Breast epithelium (tissue), 4 donors: ENCODE data around the gene RERE. TPM values are rescaled to one million over a fixed set of nuclear protein-coding genes. Genes with fewer than 3 reads are reported as not detected.

Experiments used
- DNase-seq, 2 donors: peaks; one replicate each; pipeline ENCODE4 v3.0.0-alpha.2; 2019; ENCODE audit warnings: low spot score in 2 of 2
- H3K27ac ChIP-seq, 2 donors: fragments of 200-600 bp; sonication (generic) in 1 of 2; one replicate each; pipeline ENCODE4 v1.5.1; 2016 to 2019; ENCODE audit warnings: mild to moderate bottlenecking in 1 of 2
- H3K27me3 ChIP-seq, 2 donors: fragments of 200-600 bp; sonication (generic) in 1 of 2; one replicate each; pipeline versions ENCODE4 v1.5.1 to v1.6.0; 2017 to 2019; ENCODE audit warnings: control low read depth in 1 of 2, mild to moderate bottlenecking in 1 of 2
- H3K36me3 ChIP-seq: fragments of 200-600 bp; one replicate; pipeline ENCODE4 v1.5.1; 2019
- H3K4me1 ChIP-seq, 2 donors: fragments of 200-600 bp; sonication (generic); one replicate each; pipeline ENCODE4 v1.5.1; 2016 to 2019; ENCODE audit warnings: control low read depth in 1 of 2
- H3K4me3 ChIP-seq, 3 donors: fragments of 200-600 bp; sonication (generic); 1 replicate in 2 of 3; 2 replicates in 1 of 3; pipeline ENCODE4 v1.5.1; 2016 to 2019; ENCODE audit warnings: mild to moderate bottlenecking in 3 of 3, moderate library complexity in 2 of 3
- H3K9me3 ChIP-seq, 2 donors: fragments of 200-600 bp; sonication (generic) in 1 of 2; one replicate each; pipeline ENCODE4 v1.5.1; 2016 to 2019; ENCODE audit warnings: control low read depth in 1 of 2
- POLR2A ChIP-seq: fragments of 450-650 bp; IDR thresholded peaks from one replicate; pipeline ENCODE4 v1.6.1; 2016; ENCODE audit warnings: antibody characterized with exemption, mild to moderate bottlenecking, moderate library complexity
- POLR2AphosphoS5 ChIP-seq, 3 donors: sonication (generic); formaldehyde crosslinking; IDR thresholded peaks; one replicate each; pipeline ENCODE4 v1.6.1; 2017; ENCODE audit warnings: antibody characterized with exemption in 3 of 3
- intact Hi-C: fragments of 100-400 bp; cut with DNase I; formaldehyde crosslinking; loops from one replicate; pipeline ENCODE4 v1.15.1; 2023; ENCODE audit warnings: low total_unique reads
- total RNA-seq, 3 donors: library from RNA; depleted of rRNA; stranded (reverse); fragments of >200 nt; gene quantifications; one replicate each; pipeline ENCODE4 v1.1.0, GENCODE V29; 2016
- TF ChIP-seq, protein P1 (sequence below), 3 donors: fragments of 450-650 bp; IDR thresholded peaks; one replicate each; pipeline ENCODE4 v1.5.1; 2016 to 2017; ENCODE audit warnings: antibody characterized with exemption in 3 of 3, mild to moderate bottlenecking in 3 of 3, moderate library complexity in 3 of 3

The RERE gene
- total RNA-seq, 3 donors from 2014 or later, result 65.8 to 166 (median 123) TPM

DNA sequence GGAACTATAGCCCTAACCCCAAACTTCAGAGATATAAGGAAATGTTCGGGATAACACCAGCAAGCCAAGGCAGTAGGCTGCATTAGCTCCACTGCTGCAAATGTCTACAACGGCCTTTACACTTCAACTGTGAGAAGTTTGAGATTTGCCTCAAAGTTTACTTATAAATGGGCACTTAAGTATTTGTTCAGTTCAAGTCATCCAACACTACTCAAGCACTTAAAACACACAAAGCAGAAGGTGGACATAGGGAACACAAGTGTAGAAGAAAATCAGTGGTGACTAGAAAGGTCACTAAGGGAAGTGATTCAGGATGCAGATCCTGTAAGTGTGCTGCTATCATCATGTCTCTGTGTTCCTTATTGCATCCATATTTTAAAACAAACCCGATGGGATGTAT lies 278.9 kb downstream of the RERE start:
- no peaks in the 10 kb centered on the region for H3K4me1 ChIP-seq
- no peaks in the 10 kb centered on the region for H3K27me3 ChIP-seq
- no peak overlapping the region for H3K4me3 ChIP-seq
- TF ChIP-seq, protein P1, sequence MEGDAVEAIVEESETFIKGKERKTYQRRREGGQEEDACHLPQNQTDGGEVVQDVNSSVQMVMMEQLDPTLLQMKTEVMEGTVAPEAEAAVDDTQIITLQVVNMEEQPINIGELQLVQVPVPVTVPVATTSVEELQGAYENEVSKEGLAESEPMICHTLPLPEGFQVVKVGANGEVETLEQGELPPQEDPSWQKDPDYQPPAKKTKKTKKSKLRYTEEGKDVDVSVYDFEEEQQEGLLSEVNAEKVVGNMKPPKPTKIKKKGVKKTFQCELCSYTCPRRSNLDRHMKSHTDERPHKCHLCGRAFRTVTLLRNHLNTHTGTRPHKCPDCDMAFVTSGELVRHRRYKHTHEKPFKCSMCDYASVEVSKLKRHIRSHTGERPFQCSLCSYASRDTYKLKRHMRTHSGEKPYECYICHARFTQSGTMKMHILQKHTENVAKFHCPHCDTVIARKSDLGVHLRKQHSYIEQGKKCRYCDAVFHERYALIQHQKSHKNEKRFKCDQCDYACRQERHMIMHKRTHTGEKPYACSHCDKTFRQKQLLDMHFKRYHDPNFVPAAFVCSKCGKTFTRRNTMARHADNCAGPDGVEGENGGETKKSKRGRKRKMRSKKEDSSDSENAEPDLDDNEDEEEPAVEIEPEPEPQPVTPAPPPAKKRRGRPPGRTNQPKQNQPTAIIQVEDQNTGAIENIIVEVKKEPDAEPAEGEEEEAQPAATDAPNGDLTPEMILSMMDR (IDR thresholded peaks at IDR 0.05), result no peak
- no peak for TF ChIP-seq POLR2AphosphoS5 (IDR thresholded peaks at IDR 0.05)
- TF ChIP-seq POLR2A, result no peak
- DNase-seq, result no peak
- H3K36me3 ChIP-seq, result no peaks in the 10 kb centered on the region
- intact Hi-C loops, result no loop called here
- H3K27ac ChIP-seq, result no peak overlapping the region
- no peaks in the 10 kb centered on the region for H3K9me3 ChIP-seq

DNA sequence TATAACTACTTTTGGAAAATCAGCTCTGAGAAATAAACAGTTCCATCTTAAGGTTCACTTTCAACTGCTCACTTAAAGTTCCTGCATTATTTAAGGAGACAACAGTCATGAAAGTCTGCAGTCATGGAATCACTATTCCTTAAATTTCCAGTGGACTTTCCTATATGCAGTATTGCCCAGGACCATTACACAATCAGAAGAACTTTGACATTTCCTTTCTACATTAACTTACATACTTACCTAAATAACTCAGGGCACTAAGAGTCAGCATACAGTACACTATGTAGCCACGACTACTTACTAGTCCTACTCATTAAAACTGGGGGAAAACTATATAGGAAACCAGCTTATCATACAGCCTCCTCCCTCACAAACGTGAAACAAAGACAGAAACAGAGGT lies 279.4 kb downstream of the RERE start:
- Histone ChIP-seq H3K4me1 (no peaks in the 10 kb centered on the region), H3K36me3 (no peaks in the 10 kb centered on the region), H3K4me3 (no peak overlapping the region), H3K27ac (no peak overlapping the region), H3K27me3 (no peaks in the 10 kb centered on the region), H3K9me3 (no peaks in the 10 kb centered on the region)
- intact Hi-C loops, result no loop called here
- DNase-seq, result no peak
- TF ChIP-seq, protein P1 (IDR thresholded peaks at IDR 0.05), result no peak
- no peak for TF ChIP-seq POLR2AphosphoS5 (IDR thresholded peaks at IDR 0.05)
- no peak for TF ChIP-seq POLR2A

DNA sequence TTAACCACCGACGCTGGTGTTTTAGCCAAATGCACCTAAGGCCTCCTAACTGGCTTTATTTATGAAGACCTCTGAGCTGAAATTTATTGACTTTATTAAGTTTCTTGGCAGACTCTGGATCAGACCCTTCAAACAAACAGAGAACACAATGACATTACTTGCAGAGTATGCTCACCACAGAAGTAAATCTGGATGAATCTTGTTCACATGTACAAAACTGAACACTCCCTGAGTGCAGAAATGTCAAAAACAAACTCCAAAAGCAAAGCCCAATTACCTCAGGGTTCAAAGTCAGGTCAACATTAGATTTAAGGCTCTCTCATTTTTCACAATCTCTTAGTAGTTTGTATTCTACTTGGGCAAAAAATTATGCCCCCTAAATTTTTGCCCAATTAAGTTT lies 280.9 kb downstream of the RERE start:
- no peak for DNase-seq
- TF ChIP-seq POLR2A (no peak), POLR2AphosphoS5 (IDR thresholded peaks at IDR 0.05) (peak in 1 of 3 donors; percentile 27)
- Histone ChIP-seq H3K4me1 (no peaks in the 10 kb centered on the region), H3K9me3 (no peaks in the 10 kb centered on the region), H3K27me3 (no peaks in the 10 kb centered on the region), H3K36me3 (no peaks in the 10 kb centered on the region), H3K4me3 (no peak overlapping the region), H3K27ac (peak overlapping the region; percentile 29 to 42)
- intact Hi-C loops, result no loop called here

DNA sequence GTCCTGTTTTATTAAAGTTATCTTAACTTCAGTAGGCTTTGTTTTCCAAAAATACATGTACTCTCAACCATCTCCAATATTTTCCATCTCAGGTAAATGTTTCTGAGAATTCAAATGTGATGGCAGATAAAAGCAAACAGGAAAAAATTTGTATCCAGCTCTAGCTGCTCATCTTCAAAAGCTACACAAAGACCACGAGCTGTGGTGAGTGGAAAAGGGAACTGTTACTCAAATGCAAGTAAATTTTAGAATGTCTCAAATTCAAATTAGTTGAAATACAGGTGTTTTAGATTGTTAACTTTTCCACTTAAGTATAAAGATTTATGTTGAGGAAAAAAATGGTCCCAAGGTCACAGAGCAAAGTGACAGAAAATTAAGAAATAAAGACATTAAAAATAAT lies 283.5 kb downstream of the RERE start:
- no peak for DNase-seq
- intact Hi-C loops, result no loop called here

DNA sequence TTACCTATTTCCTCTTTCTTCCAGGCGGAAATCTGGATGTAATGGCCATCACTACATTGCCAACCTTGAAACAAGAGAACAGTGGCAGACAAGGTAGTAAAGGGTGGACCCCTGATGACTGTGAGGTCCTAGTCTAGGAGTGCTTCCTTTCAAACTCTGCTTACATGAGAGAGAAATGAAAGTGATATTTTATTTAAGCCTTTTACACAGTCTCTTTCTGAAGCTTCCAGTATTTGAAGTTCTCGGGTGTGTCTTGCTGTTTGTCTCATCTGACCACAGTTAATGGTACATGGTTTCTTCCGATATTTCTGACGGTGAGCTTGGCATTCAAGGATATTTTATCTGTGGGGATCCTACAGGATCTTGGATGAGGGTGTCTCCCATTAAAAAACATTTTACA lies 284.3 kb downstream of the RERE start:
- TF ChIP-seq POLR2AphosphoS5 (IDR thresholded peaks at IDR 0.05) (no peak), POLR2A (no peak)
- TF ChIP-seq, protein P1 (IDR thresholded peaks at IDR 0.05), result no peak

More for the DNA sequence above, 283.5 kb downstream of the RERE start:
- no peak overlapping the region for H3K4me3 ChIP-seq
- H3K27me3 ChIP-seq, result no peaks in the 10 kb centered on the region
- no peaks in the 10 kb centered on the region for H3K9me3 ChIP-seq
- no peaks in the 10 kb centered on the region for H3K36me3 ChIP-seq
- TF ChIP-seq POLR2AphosphoS5 (IDR thresholded peaks at IDR 0.05) (no peak), POLR2A (no peak)
- TF ChIP-seq, protein P1 (IDR thresholded peaks at IDR 0.05), result no peak
- no peaks in the 10 kb centered on the region for H3K4me1 ChIP-seq
- no peak overlapping the region for H3K27ac ChIP-seq

DNA sequence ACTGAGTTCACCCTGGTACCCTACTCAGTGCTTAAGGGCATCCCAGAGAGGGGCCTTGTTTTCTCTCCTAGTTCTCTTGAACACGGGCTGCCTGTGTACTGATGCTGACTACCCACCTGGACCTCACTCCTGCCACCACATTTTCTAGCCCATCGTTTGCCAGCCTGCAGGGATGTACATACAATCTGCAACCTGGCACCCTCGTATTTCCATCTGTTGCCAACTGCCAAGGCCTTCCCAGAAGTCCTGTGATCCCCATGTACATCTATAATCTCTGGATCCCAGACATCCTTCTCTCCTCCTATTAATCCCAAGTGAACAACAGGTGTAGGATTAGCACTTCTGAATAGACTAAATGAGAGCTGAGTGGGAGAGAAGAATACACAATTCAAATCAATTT lies 287.5 kb downstream of the RERE start:
- Histone ChIP-seq H3K27ac (no peak overlapping the region), H3K9me3 (no peaks in the 10 kb centered on the region), H3K27me3 (no peaks in the 10 kb centered on the region), H3K36me3 (no peaks in the 10 kb centered on the region), H3K4me1 (peaks cover 0 to 5% of the 10 kb centered on the region in 2 donors), H3K4me3 (no peak overlapping the region)
- no peak for DNase-seq
- TF ChIP-seq POLR2AphosphoS5 (IDR thresholded peaks at IDR 0.05) (no peak), POLR2A (no peak)
- TF ChIP-seq, protein P1 (IDR thresholded peaks at IDR 0.05), result no peak
- intact Hi-C loops, result no loop called here

More for the DNA sequence above, 284.3 kb downstream of the RERE start:
- no peaks in the 10 kb centered on the region for H3K36me3 ChIP-seq
- no peaks in the 10 kb centered on the region for H3K4me1 ChIP-seq
- no peaks in the 10 kb centered on the region for H3K27me3 ChIP-seq
- H3K9me3 ChIP-seq, result no peaks in the 10 kb centered on the region
- no peak for DNase-seq
- no peak overlapping the region for H3K4me3 ChIP-seq
- intact Hi-C loops, result no loop called here
- no peak overlapping the region for H3K27ac ChIP-seq
